HG02840 (cell line): ENCODE results near the gene MAP7.

Source experiments
- ATAC-seq: cut with Tn5 transposase; IDR thresholded peaks from one replicate; pipeline ENCODE4 v1.9.1; 2021; ENCODE audit warnings: mild to moderate bottlenecking, moderate library complexity, moderate number of reproducible peaks; ENCODE audit not compliant: unreplicated experiment, low FRiP score

The MAP7 gene

GRCh38 chr6:136566007-136566487, 15.8 kb upstream of the MAP7 start:
- no peak for ATAC-seq

- ATAC-seq: no peak
Observed at GRCh38 chr6:136564180-136564579, 14.0 kb upstream of the MAP7 start.

DNA sequence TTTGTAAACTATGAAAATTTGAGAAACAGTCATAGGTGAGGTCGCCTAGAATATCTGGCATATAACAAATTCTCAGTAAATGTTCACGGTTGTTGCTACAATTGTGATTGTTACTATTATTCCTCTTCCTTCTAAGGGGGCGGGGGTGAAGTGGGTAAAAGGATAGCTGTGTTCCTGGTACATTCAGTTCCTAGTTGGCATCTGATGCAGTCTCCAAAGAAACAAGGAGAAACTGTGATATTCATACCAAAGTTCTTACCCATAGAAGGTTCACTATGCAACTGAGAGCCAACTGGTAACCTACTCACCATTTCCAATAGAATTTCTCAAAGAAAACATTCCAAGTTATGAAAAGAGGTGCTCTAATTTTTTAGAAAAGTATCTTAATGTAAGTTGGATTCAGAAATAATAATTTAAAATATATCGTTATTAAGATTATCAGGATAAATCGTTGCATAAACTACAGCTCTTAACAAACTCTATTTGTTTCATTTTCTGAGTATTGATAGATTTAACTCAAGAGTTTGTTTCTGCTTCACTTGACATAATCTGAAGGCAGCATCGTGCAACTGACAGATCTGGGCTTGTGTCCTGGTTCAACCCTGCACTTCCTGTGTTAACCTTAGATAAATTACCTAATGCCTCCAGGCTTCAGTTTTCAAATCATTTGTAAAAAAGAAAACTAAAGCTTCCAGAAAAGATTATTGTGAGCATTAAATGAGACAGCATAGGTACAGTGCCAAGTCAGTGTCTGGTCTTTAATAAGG, 13.3 kb upstream of the MAP7 start:
- ATAC-seq: no peak

DNA sequence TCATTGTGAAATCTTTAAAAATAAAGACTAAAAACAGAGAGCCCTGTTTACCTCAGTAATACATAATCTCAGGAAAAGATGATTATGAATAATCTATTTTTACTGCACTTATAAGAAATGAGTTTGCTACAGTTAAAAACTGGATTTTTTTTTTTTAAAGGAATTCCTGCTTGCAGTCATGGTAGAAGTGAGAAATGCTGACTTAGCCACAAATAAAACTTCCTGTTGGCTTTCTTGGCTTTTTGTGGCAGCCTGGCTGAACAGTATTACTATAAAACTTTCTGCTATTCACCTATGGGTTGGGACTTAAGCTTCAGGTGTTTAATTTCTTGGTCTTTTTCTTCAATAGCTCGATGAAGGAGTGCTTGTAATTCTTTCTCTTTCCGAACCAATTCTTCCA, 12.0 kb upstream of the MAP7 start:
- ATAC-seq: no peak

DNA sequence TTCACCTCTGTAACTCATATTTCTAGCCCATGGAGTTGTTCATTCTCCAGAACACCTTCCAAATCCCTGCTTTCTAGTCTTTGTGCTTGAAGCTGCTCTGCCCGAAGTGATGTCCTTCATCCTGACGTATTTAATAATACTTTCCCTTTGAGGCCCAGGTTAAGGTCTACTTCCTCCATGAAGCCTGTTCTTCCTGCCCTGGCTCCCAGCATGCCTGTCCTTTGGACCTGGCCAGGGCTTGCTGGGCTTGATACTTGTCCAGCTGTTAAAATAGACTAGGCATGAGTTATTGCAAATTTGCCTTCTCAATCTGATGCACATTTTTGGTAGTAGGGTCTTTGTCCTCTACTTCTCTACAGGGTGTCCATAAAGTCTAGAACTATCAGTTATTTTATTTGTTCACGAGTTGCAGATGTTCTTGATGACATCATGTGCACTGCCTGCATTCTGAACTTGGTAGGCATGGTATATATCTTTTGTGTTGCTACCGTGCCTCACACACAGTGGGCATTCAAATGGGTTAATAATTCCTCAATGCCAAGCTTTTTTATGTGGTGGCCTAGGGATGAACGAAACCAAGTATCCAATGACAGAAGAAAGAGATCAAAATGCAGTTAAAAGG, 3.1 kb upstream of the MAP7 start:
- ATAC-seq: no peak

DNA sequence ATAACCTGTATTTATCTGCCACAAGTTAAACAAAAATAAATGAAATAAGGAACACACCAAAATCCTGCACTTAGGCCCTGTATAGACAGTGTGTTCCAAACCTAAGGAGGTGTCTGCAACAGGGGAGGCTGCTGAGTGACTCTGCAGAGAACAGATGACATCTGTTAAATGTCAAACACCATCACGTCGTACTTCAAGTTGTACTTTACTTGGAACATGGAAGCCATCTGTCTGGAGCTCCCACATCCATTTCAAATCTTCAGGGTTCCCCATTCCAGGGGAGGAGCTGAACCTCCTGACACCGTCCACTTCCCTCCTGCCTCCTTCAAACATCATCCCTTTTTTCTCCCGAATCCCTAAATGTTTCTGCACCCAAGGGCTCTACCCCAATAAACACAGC, 1.8 kb upstream of the MAP7 start:
- ATAC-seq: no peak

DNA sequence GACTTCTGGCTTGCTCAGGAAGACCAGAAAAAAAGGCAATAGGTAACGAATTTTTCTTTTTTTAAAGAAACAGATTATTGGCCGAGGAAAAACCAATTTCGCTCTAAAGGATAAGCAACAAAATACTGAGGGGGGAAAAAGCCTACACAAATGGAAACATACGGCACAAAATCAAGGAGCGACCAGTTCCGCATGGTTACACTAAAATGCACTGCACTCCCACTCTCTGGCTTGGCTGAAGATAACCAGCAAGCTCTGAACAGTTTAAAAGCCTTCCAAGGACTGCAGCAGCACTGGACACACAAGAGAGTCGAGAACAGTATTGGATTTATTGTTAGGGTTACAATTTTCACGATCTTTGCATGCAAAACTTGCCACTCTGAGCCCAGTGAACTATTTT, 881 bp upstream of the MAP7 start:
- ATAC-seq: no peak

GRCh38 chr6:136550045-136550329, 235 bp downstream of the MAP7 start:
- peak; percentile 53 for ATAC-seq

DNA sequence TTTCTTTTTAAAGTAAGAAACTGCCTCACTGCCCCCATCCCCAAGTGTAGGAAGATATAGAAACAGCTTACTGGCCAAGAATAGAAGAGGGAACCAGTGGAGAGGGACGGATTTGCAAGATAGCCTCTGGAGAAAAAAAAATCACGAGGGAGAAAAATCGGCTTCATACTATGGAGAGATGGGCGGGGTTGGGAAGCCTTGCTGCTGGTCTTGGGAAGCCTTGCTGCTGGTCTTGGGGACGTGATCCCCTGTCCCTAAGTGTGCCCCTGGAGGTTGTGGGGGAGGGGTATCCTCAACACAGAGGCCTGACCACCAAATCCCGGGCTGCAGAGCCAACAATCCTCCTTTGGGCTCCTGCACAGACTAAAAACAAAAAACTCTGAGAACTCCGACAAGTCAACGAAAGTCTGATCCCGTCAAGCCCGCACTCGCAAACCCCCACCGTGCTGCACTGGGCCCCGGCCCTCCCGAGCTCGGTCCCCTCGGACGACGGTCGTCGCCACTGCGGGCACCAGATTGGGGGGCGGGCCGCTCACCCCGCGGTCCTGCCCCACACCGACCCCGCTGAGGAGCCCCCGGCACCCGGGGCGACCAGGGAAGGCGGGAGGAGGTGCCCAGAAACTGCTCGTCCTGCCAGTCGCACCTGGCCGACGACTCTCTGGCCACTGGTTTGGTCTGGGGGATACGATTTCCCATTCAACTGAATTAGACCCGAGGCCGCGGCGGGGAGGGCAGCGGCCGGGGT, 750 bp downstream of the MAP7 start:
- no peak for ATAC-seq

GRCh38 chr6:136548582-136549299, 1.5 kb downstream of the MAP7 start:
- no peak for ATAC-seq

GRCh38 chr6:136547871-136548270, 2.4 kb downstream of the MAP7 start:
- no peak for ATAC-seq

DNA sequence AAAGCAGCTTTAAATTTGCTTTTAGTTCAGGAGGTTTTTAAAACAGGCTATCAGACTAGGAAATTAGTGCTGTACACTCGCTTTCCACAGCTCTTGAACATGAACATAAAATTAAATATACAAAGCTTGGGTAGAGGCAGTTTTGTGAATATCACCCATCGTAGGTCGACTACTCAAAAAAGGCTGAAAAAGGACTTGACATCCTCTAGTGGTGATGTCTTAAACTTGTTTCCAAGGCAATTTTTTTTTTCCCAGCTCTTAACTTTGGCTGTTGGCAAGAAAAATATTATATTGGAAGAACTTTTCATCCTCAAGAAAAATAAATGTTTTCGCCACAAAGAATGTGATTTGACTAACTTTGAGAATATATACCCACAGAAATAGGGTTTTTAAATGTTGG, 2.9 kb downstream of the MAP7 start:
- no peak for ATAC-seq

GRCh38 chr6:136546331-136546730, 3.9 kb downstream of the MAP7 start:
- ATAC-seq: no peak

- ATAC-seq: no peak
Observed at GRCh38 chr6:136544326-136544725, 5.9 kb downstream of the MAP7 start.

DNA sequence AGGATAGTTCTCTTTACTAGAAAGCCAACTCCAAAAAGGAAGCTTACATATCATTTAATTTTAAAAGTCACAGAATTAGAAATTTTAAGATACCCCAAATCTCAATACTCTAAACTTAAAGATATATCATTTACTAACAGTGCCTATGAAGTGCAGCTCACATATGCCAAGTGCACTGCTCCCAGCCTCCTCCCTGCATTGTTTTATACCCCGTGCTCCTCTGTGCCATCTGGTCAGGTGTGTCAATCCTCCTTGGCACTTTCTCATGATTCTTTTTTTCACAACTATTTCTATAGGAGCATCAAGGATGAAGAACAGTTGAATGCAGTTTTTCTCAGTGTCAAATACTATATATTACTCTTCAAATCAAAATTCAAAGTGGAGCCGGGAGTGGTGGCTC, 8.8 kb downstream of the MAP7 start:
- no peak for ATAC-seq

- ATAC-seq: no peak
Observed at GRCh38 chr6:136539967-136540652, 10.1 kb downstream of the MAP7 start.

- no peak for ATAC-seq
Observed at GRCh38 chr6:136538836-136539235, 11.4 kb downstream of the MAP7 start.

DNA sequence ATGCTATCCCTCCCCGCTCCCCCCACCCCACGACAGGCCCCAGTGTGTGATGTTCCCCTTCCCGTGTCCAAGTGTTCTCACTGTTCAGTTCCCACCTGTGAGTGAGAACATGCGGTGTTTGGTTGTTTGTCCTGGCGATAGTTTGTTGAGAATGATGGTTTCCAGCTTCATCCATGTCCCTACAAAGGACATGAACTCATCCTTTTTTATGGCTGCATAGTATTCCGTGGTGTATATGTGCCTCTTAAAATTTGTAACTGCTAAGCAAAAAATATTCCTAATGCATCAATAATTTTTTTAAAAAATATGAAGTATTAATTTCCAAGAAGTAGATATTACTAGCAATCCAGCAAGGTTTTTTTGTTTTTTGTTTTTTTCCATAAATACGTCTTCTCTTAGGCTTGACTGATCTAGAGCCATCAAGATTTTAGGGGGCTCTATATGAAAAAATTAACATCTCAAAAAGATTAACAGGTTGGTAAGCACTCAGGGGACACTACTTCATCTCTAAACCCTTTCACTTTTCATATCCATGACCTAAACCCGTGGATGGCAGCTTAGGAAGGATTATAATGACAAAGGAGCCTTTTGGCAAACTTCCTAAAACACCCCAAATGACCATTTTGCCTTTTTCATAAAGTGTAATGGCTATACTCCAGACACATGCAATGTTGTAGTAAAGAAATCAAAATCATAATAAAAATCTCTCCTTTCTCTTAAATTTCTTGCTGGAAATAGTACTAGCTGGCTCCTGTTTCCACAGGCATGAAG, 14.2 kb downstream of the MAP7 start:
- ATAC-seq: no peak

- ATAC-seq: no peak
Observed at GRCh38 chr6:136535017-136535765, 15.0 kb downstream of the MAP7 start.
